H9 (cell line): ENCODE results near the gene GRIA1. TPM values are rescaled to one million over a fixed set of nuclear protein-coding genes. Genes with fewer than 3 reads are reported as not detected.

Experiments
- DNase-seq: peaks from one replicate; pipeline ENCODE4 v3.0.0-alpha.2; 2017
- H2AFZ ChIP-seq: one replicate; pipeline ENCODE4 v1.6.1; 2013; ENCODE audit warnings: mild to moderate bottlenecking, low read length, control low read depth, moderate library complexity
- H2AK5ac ChIP-seq: 2 replicates; pipeline ENCODE4 v1.6.1; 2013; ENCODE audit warnings: low read length, control low read depth, mixed read lengths; ENCODE audit not compliant: insufficient read length
- H2BK120ac ChIP-seq: one replicate; pipeline ENCODE4 v1.6.1; 2013; ENCODE audit warnings: low read depth, mild to moderate bottlenecking, low read length, control low read depth, inconsistent platforms; ENCODE audit not compliant: poor library complexity, severe bottlenecking
- H2BK12ac ChIP-seq: 2 replicates; pipeline ENCODE4 v1.6.1; 2013; ENCODE audit warnings: low read length, control low read depth, mixed read lengths, low read depth; ENCODE audit not compliant: insufficient read length
- H2BK15ac ChIP-seq: 2 replicates; pipeline ENCODE4 v1.6.1; 2013; ENCODE audit warnings: low read depth, low read length, control low read depth
- H2BK20ac ChIP-seq: one replicate; pipeline ENCODE4 v1.6.1; 2013; ENCODE audit warnings: low read depth, mild to moderate bottlenecking, low read length, control low read depth, inconsistent platforms; ENCODE audit not compliant: poor library complexity, severe bottlenecking
- H2BK5ac ChIP-seq: 2 replicates; pipeline ENCODE4 v1.6.1; 2013; ENCODE audit warnings: low read length, control low read depth, mixed read lengths; ENCODE audit not compliant: insufficient read length
- H3K14ac ChIP-seq: 2 replicates; pipeline ENCODE4 v1.6.1; 2013; ENCODE audit warnings: low read length, control low read depth; ENCODE audit not compliant: insufficient read depth
- H3K18ac ChIP-seq: 2 replicates; pipeline ENCODE4 v1.6.1; 2013; ENCODE audit warnings: low read depth, mild to moderate bottlenecking, mixed read lengths, low read length, control low read depth; ENCODE audit not compliant: insufficient read length
- H3K23ac ChIP-seq: 2 replicates; pipeline ENCODE4 v1.6.1; 2013; ENCODE audit warnings: low read length, control low read depth, mixed read lengths, low read depth; ENCODE audit not compliant: insufficient read length
- H3K23me2 ChIP-seq: 2 replicates; pipeline ENCODE4 v1.6.1; 2013; ENCODE audit warnings: low read depth, mild to moderate bottlenecking, mixed read lengths, low read length, control low read depth; ENCODE audit not compliant: insufficient read length, poor library complexity, severe bottlenecking
- H3K27ac ChIP-seq: 2 replicates; pipeline ENCODE4 v1.5.1; 2013; ENCODE audit warnings: low read length, control low read depth, mixed read lengths, low read depth; ENCODE audit not compliant: insufficient read length
- H3K27me3 ChIP-seq: 2 replicates; pipeline ENCODE4 v1.6.1; 2013; ENCODE audit warnings: low read length, control low read depth, inconsistent platforms; ENCODE audit not compliant: insufficient read depth
- H3K4ac ChIP-seq: 2 replicates; pipeline ENCODE4 v1.6.1; 2013; ENCODE audit warnings: low read depth, mild to moderate bottlenecking, control low read depth, inconsistent platforms, low read length, moderate library complexity
- H3K4me1 ChIP-seq: 2 replicates; pipeline ENCODE4 v1.6.1; 2013; ENCODE audit warnings: low read length, control low read depth, inconsistent platforms; ENCODE audit not compliant: insufficient read depth
- H3K4me2 ChIP-seq: 2 replicates; pipeline ENCODE4 v1.6.1; 2013; ENCODE audit warnings: low read length, control low read depth, mixed read lengths; ENCODE audit not compliant: insufficient read length, insufficient read depth
- H3K56ac ChIP-seq: 2 replicates; pipeline ENCODE4 v1.6.1; 2013; ENCODE audit warnings: low read depth, mild to moderate bottlenecking, mixed read lengths, low read length, control low read depth; ENCODE audit not compliant: insufficient read length
- H3K79me1 ChIP-seq: 2 replicates; pipeline ENCODE4 v1.6.1; 2013; ENCODE audit warnings: low read depth, mild to moderate bottlenecking, moderate library complexity, low read length, control low read depth, inconsistent platforms; ENCODE audit not compliant: insufficient read depth, poor library complexity, severe bottlenecking
- H3K79me2 ChIP-seq: 2 replicates; pipeline ENCODE4 v1.6.1; 2013; ENCODE audit warnings: low read length, control low read depth, inconsistent platforms; ENCODE audit not compliant: insufficient read depth
- H3K9ac ChIP-seq: 2 replicates; pipeline ENCODE4 v1.6.1; 2013; ENCODE audit warnings: low read length, control low read depth, mixed read lengths; ENCODE audit not compliant: insufficient read length; ENCODE audit errors: extremely low read depth
- H3K9me3 ChIP-seq: one replicate; pipeline ENCODE4 v1.6.1; 2013; ENCODE audit warnings: low read depth, low read length, inconsistent platforms; ENCODE audit not compliant: control insufficient read depth
- H3T11ph ChIP-seq: one replicate; pipeline ENCODE4 v1.6.1; 2013; ENCODE audit warnings: mild to moderate bottlenecking, low read length, control low read depth, inconsistent platforms
- H4K20me1 ChIP-seq: one replicate; pipeline ENCODE4 v1.6.1; 2013; ENCODE audit not compliant: control insufficient read depth, insufficient read length, insufficient read depth
- H4K5ac ChIP-seq: 2 replicates; pipeline ENCODE4 v1.6.1; 2013; ENCODE audit warnings: low read depth, mild to moderate bottlenecking, mixed read lengths, low read length, control low read depth; ENCODE audit not compliant: insufficient read length
- H4K8ac ChIP-seq: replicated peaks from 2 replicates; pipeline ENCODE4 v1.6.1; 2013; ENCODE audit warnings: low read length, control low read depth, mixed read lengths, low read depth; ENCODE audit not compliant: insufficient read length
- H4K91ac ChIP-seq: 2 replicates; pipeline ENCODE4 v1.6.1; 2013; ENCODE audit warnings: low read depth, mild to moderate bottlenecking, moderate library complexity, mixed read lengths, low read length, control low read depth; ENCODE audit not compliant: insufficient read length
- H3K27ac Mint-ChIP-seq, 3 experiments: 2 replicates in 2 of 3; 3 replicates in 1 of 3; pipeline ENCODE4 v1.8.0; 2020 to 2021; ENCODE audit warnings: mixed read lengths in 3 of 3, mild to moderate bottlenecking in 1 of 3, moderate library complexity in 1 of 3
- H3K27me3 Mint-ChIP-seq: 2 replicates; pipeline ENCODE4 v1.8.0; 2021; ENCODE audit warnings: low read depth, mild to moderate bottlenecking, moderate library complexity, mixed read lengths
- H3K36me3 Mint-ChIP-seq, 3 experiments: 2 replicates in 2 of 3; 3 replicates in 1 of 3; pipeline ENCODE4 v1.8.0; 2020 to 2021; ENCODE audit warnings: low read depth in 3 of 3, mixed read lengths in 3 of 3; ENCODE audit not compliant: insufficient read depth in 1 of 3
- H3K4me1 Mint-ChIP-seq, 2 experiments: 2 replicates each; pipeline ENCODE4 v1.8.0; 2020; ENCODE audit warnings: mixed read lengths in 2 of 2
- H3K4me3 Mint-ChIP-seq, 2 experiments: 2 replicates in 1 of 2; 3 replicates in 1 of 2; pipeline ENCODE4 v1.8.0; 2020 to 2021; ENCODE audit warnings: mild to moderate bottlenecking in 2 of 2, mixed read lengths in 2 of 2, moderate library complexity in 1 of 2
- H3K9me3 Mint-ChIP-seq, 2 experiments: 2 replicates in 1 of 2; 3 replicates in 1 of 2; pipeline ENCODE4 v1.8.0; 2020; ENCODE audit warnings: mild to moderate bottlenecking in 2 of 2, mixed read lengths in 2 of 2, moderate library complexity in 1 of 2
- WGBS: extraction: QIAGEN DNeasy Blood & Tissue Kit; methylation state at CpG from one replicate; pipeline ENCODE4 v1.1.7; 2013; ENCODE audit warnings: missing lambda C conversion rate, low lambda C conversion rate, mixed read lengths; ENCODE audit not compliant: insufficient read length; ENCODE audit errors: extremely low coverage; 5-methylcytosine and 5-hydroxymethylcytosine counted together
- total RNA-seq: library from RNA; stranded (reverse); gene quantifications from 2 replicates; pipeline ENCODE4 v1.2.1, GENCODE V29; 2021
- TF ChIP-seq, protein P1 (sequence below): fragments of 200-600 bp; sonication (generic); conservative IDR thresholded peaks from 3 replicates; pipeline ENCODE4 v1.8.0; 2021; ENCODE audit warnings: antibody characterized with exemption, mild to moderate bottlenecking

GRIA1 gene
- total RNA-seq, 1 experiment from 2014 or later: 0.52 TPM

- no peak overlapping the region for H4K91ac ChIP-seq
- H4K8ac ChIP-seq: no peak overlapping the region
- H3K9me3 ChIP-seq: no peaks in the 10 kb centered on the region
- no peak overlapping the region for H3T11ph ChIP-seq
- H3K23me2 ChIP-seq: no peaks in the 10 kb centered on the region
- H3K56ac ChIP-seq: no peak overlapping the region
- WGBS: 100% methylated on average over 1 of the region's 7 CpGs
- H3K27ac ChIP-seq: no peak overlapping the region
- no peak overlapping the region for H4K5ac ChIP-seq
- H3K23ac ChIP-seq: no peak overlapping the region
- H2BK5ac ChIP-seq: no peak overlapping the region
- no peaks in the 10 kb centered on the region for H3K27me3 ChIP-seq
- no peak overlapping the region for H3K4me2 ChIP-seq
- no peak overlapping the region for H2BK120ac ChIP-seq
- peaks cover 4% of the 10 kb centered on the region; the same call in 1 of the 2 replicates for H3K4me1 ChIP-seq
- no peak overlapping the region for H2AK5ac ChIP-seq
- H2BK15ac ChIP-seq: no peak overlapping the region
- TF ChIP-seq, protein P1, sequence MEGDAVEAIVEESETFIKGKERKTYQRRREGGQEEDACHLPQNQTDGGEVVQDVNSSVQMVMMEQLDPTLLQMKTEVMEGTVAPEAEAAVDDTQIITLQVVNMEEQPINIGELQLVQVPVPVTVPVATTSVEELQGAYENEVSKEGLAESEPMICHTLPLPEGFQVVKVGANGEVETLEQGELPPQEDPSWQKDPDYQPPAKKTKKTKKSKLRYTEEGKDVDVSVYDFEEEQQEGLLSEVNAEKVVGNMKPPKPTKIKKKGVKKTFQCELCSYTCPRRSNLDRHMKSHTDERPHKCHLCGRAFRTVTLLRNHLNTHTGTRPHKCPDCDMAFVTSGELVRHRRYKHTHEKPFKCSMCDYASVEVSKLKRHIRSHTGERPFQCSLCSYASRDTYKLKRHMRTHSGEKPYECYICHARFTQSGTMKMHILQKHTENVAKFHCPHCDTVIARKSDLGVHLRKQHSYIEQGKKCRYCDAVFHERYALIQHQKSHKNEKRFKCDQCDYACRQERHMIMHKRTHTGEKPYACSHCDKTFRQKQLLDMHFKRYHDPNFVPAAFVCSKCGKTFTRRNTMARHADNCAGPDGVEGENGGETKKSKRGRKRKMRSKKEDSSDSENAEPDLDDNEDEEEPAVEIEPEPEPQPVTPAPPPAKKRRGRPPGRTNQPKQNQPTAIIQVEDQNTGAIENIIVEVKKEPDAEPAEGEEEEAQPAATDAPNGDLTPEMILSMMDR: no peak
- no peak overlapping the region for H2AFZ ChIP-seq
- Mint-ChIP-seq H3K4me3 (no peak overlapping the region), H3K9me3 (no peaks in the 10 kb centered on the region), H3K4me1 (peaks cover 10 to 13% of the 10 kb centered on the region in 2 experiments), H3K27ac (no peak overlapping the region), H3K36me3 (no peaks in the 10 kb centered on the region), H3K27me3 (no peaks in the 10 kb centered on the region)
- no peak overlapping the region for H2BK20ac ChIP-seq
- H2BK12ac ChIP-seq: no peak overlapping the region
- DNase-seq: no peak
- no peak overlapping the region for H3K4ac ChIP-seq
- no peaks in the 10 kb centered on the region for H3K79me2 ChIP-seq
- H3K14ac ChIP-seq: no peak overlapping the region
- H3K79me1 ChIP-seq: no peaks in the 10 kb centered on the region
- H3K18ac ChIP-seq: no peak overlapping the region
- no peak overlapping the region for H3K9ac ChIP-seq
- no peaks in the 10 kb centered on the region for H4K20me1 ChIP-seq
These were observed 135.4 kb downstream of the GRIA1 start for GRCh38 chr5:153625826-153626354.
